Measurements from ENCODE around the gene XXYLT1. TPM values are rescaled to one million over a fixed set of nuclear protein-coding genes. Genes with fewer than 3 reads are reported as not detected.

XXYLT1 gene
- total and polyA plus RNA-seq, 2 donors from 2014 or later, result 5.7 to 10.7 TPM

GRCh38 chr3:195070336-195070735 is 200.6 kb downstream of the XXYLT1 start:
- intact Hi-C loops (cut with DNase I), result no loop called here

GRCh38 chr3:195069501-195070251 is 201.3 kb downstream of the XXYLT1 start:
- FAIRE-seq, result no peak
- no peak overlapping the region for H3K27ac ChIP-seq (ENCODE audit: low read depth in 2 of 2, low read length in 2 of 2)
- H3K36me3 ChIP-seq (ENCODE audit: control insufficient read depth in 2 of 3, insufficient read depth in 3 of 3, low read length in 3 of 3), result peaks cover 0 to 2% (median 0%) of the 10 kb centered on the region in 3 donors

More at GRCh38 chr3:195070336-195070735, 200.6 kb downstream of the XXYLT1 start:
- Histone ChIP-seq H3K36me3 (ENCODE audit: control insufficient read depth in 2 of 3, insufficient read depth in 3 of 3, low read length in 3 of 3) (peaks cover 0 to 2% (median 0%) of the 10 kb centered on the region in 3 donors), H3K9ac (ENCODE audit: low read length in 3 of 3) (no peak overlapping the region), H3K4me1 (ENCODE audit: control insufficient read depth in 2 of 3, insufficient read depth in 2 of 3, low read depth in 1 of 3, low read length in 3 of 3) (no peaks in the 10 kb centered on the region), H3K9me3 (ENCODE audit: control insufficient read depth in 2 of 3, insufficient read depth in 1 of 3, low read length in 3 of 3) (no peaks in the 10 kb centered on the region), H3K27ac (ENCODE audit: low read depth in 2 of 2, low read length in 2 of 2) (no peak overlapping the region), H3K27me3 (ENCODE audit: control insufficient read depth, insufficient read depth, low read length) (no peaks in the 10 kb centered on the region), H3K4me3 (ENCODE audit: low read length in 3 of 3) (no peak overlapping the region)
- FAIRE-seq, result no peak
- no peak for DNase-seq
- TF ChIP-seq CTCF (IDR thresholded peaks at IDR 0.05; ENCODE audit: borderline replicate concordance, extremely low read depth, insufficient read depth), result no peak

GRCh38 chr3:195068084-195069080 is 202.6 kb downstream of the XXYLT1 start:
- H3K27me3 ChIP-seq (ENCODE audit: control insufficient read depth, insufficient read depth, low read length), result no peaks in the 10 kb centered on the region
- intact Hi-C loops (cut with DNase I), result no loop called here
- no peak overlapping the region for H3K4me3 ChIP-seq (ENCODE audit: low read length in 3 of 3)
- no peaks in the 10 kb centered on the region for H3K9me3 ChIP-seq (ENCODE audit: control insufficient read depth in 2 of 3, insufficient read depth in 1 of 3, low read length in 3 of 3)
- DNase-seq, result peak in 1 of 5 donors; percentile 21
- no peaks in the 10 kb centered on the region for H3K4me1 ChIP-seq (ENCODE audit: control insufficient read depth in 2 of 3, insufficient read depth in 2 of 3, low read depth in 1 of 3, low read length in 3 of 3)
- H3K36me3 ChIP-seq (ENCODE audit: control insufficient read depth in 2 of 3, insufficient read depth in 3 of 3, low read length in 3 of 3), result peaks cover 0 to 2% (median 0%) of the 10 kb centered on the region in 3 donors
- H3K27ac ChIP-seq (ENCODE audit: low read depth in 2 of 2, low read length in 2 of 2), result no peak overlapping the region
- no peak overlapping the region for H3K9ac ChIP-seq (ENCODE audit: low read length in 3 of 3)
- TF ChIP-seq CTCF (IDR thresholded peaks at IDR 0.05; ENCODE audit: borderline replicate concordance, extremely low read depth, insufficient read depth), result no peak
- FAIRE-seq, result no peak

More at GRCh38 chr3:195069501-195070251, 201.3 kb downstream of the XXYLT1 start:
- Histone ChIP-seq H3K4me1 (ENCODE audit: control insufficient read depth in 2 of 3, insufficient read depth in 2 of 3, low read depth in 1 of 3, low read length in 3 of 3) (no peaks in the 10 kb centered on the region), H3K27me3 (ENCODE audit: control insufficient read depth, insufficient read depth, low read length) (no peaks in the 10 kb centered on the region), H3K9ac (ENCODE audit: low read length in 3 of 3) (no peak overlapping the region), H3K9me3 (ENCODE audit: control insufficient read depth in 2 of 3, insufficient read depth in 1 of 3, low read length in 3 of 3) (no peaks in the 10 kb centered on the region), H3K4me3 (ENCODE audit: low read length in 3 of 3) (no peak overlapping the region)
- peak in 1 of 5 donors; percentile 52 for DNase-seq
- intact Hi-C loops (cut with DNase I), result no loop called here
- no peak for TF ChIP-seq CTCF (IDR thresholded peaks at IDR 0.05; ENCODE audit: borderline replicate concordance, extremely low read depth, insufficient read depth)
